HG02763 (cell line): Measurements from ENCODE around the gene EIF3A.

Experiments
- ATAC-seq: cut with Tn5 transposase; IDR thresholded peaks from one replicate; pipeline ENCODE4 v1.9.1; 2021; ENCODE audit warnings: mild to moderate bottlenecking, moderate library complexity; ENCODE audit not compliant: unreplicated experiment

The EIF3A gene

DNA sequence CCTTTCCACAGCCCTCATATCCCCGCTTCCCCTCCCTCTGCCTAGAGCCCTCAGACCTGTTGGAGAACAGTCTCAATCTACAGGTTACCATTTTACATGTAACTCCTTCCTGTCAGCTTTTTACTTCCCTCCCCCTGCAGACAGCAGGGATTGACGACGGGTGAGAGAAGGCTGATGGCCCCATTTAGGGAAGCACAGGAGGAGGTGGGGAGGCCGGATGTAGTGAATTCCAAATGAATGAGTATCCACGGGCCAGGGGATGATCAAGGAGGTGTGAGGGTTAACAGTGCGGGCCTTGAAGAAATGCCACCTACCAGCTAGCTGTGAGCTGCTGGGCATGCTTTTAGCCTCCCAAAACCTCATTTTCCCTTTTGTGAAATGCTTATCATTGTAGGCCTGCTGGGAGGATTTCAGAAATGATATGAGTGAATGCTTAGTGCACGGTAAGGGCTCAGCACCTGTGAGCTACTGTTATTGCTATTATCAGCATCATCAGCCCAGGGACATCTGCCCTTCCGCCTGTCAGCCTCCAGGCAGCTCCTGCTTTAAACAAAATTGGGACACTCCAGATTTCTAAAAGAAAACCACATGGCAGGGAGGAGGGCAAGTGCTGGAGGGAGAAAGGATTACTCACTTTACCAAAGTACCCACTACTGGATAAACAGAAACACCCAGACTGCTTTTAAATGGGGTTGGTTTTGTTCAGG is 57.6 kb downstream of the EIF3A start:
- no peak for ATAC-seq

DNA sequence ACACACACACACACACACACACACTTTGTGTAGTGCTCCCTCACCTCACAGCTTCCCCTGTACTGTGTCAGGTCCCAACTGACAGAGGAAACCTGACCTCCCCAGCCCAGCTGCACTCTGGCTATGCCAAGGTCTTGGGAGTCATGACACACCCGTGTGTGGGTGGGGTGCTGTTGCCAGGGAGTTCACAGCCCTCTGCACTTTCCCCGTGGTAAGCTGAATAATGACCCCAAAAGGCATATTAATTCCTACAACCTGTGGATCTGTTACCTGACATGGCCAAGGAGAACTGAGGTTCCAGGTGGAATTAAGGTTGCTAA is 60.0 kb downstream of the EIF3A start:
- no peak for ATAC-seq

- no peak for ATAC-seq
Measured at GRCh38 chr10:119007211-119007574, 73.4 kb downstream of the EIF3A start.

DNA sequence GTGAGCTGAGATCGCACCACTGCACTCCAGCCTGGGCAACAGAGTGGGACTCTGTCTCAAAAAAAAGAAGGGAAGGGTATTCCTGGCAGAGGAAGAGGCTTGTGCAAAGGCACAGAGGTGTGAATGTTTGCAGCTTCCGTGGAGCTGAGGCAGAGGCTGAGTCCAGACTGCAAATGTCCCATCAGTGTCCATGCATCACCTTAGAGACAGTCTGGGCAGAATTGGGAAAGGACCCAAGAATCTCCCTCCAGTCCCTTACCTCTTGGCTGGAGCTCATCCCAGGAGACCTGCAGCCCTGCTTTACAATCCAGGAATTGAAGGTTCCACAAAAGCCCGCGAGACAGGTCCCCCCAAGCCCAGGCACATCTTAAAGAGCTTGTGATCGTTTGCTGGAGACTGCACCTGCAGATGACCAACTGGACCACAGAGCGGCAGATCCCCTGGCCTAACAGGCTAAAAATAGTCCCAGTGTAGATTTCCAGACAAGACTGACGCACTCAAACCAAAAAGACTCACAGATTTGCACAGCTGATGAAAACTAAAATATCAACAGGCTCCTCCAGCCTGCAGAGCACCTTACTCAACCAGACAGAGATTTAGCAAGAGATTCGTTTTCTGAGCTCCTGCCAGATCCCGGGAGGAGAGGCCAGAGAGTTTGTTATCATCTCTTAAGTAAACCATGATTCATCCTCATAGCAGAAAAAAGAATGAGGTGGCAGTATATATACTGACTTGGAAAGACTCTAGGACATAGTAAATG is 74.0 kb downstream of the EIF3A start:
- no peak for ATAC-seq

- ATAC-seq, result no peak
Measured at GRCh38 chr10:119005362-119006043, 75.1 kb downstream of the EIF3A start.

- ATAC-seq, result no peak
Measured at GRCh38 chr10:119003572-119004289, 76.9 kb downstream of the EIF3A start.

DNA sequence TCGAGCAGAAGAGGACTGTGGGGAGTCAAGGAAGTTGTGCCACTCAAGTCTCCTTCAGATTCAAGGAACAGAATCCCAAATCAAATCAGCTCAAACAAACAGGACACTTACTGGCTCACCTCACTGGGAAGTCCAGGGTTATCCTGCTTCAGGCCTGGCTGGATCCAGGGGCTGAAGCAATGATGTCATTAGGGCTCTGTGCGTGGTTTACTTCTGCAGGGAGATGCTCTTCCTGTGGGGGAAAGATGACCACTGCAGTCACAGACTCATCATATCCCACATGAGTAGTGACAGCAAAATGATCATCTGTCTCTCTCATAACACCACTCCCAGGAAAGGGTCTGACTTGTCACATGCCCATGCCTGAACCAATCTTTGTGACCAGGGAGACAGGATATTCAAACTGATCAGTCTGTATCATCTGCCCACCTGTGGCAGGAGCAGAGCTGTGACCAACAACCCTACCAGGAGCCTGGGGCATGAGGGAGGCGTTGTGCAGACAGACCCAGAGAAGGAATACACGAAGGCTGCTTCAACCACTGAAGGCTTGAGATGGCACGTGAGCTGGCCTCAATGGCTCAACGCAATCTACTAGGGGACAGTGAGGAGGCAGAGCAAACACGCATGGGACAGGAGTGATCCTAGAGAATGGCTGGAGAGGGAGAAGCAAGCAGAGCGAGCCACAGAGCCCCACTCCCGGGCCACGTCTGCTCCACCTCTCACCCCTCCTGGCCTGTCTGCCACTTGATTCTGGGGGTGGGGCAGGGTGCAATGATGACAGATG is 78.7 kb downstream of the EIF3A start:
- no peak for ATAC-seq

GRCh38 chr10:118998183-118998582 is 82.4 kb downstream of the EIF3A start:
- ATAC-seq, result no peak

DNA sequence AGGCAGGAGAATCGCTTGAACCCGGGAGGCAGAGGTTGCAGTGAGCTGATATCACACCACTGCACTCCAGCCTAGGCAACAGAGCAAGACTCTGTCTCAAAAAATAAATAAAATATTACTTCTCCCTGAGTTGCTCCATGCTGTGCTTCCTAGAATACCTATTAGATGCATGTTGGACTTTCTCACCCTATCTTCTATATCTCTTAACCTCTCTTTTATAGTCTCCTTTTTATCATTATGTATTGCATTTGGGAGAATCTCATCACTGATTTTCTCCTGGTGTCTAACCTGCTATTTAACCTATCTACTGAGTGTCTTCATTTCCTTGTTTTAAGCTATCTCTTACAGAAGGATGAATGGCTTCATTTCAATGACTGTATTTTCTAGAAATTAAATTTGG is 83.2 kb downstream of the EIF3A start:
- ATAC-seq, result no peak

GRCh38 chr10:118995739-118996138 is 84.9 kb downstream of the EIF3A start:
- ATAC-seq, result no peak

GRCh38 chr10:118994321-118994720 is 86.3 kb downstream of the EIF3A start:
- ATAC-seq, result no peak

DNA sequence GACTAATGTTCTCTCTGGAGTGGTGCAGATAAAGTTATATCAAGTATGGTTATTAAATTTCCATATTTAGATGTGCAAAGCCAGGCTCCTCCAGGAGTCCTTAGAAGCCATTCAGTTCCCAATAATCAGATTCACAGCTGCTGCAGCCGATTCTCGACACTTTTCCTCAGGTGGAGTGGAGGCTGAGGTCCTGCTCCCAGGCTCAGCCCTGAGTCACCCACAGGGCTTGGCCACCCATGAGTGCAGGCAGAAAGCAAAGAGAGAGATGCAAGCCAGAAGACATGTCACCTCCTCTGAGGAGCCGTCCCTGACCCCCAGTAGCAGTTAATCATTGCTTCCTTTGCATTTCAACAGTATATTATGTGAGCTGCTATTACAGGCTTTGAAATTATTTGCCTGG is 87.4 kb downstream of the EIF3A start:
- no peak for ATAC-seq

GRCh38 chr10:118992496-118992895 is 88.1 kb downstream of the EIF3A start:
- ATAC-seq, result no peak

DNA sequence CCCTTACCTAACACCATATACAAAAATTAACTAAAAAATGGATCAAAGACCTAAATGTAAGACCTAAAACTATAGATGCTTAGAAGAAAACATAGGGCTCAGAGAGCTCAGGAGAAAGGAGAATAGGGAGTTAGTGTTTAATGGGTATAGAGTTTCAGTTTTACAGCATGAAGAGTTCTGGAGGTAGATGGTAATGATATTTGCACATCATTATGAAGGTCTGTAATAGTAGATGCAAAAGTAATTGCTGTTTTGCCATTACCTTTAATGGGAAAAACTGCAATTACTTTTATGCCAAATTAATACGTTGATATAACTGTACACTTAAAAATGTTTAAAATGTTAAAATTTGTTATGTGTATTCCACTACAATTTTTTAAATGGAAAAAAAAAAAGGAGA is 90.3 kb downstream of the EIF3A start:
- no peak for ATAC-seq

GRCh38 chr10:118986815-118987790 is 93.5 kb downstream of the EIF3A start:
- no peak for ATAC-seq

- no peak for ATAC-seq
Measured at GRCh38 chr10:118985576-118985975, 95.0 kb downstream of the EIF3A start.
